ENCODE data around the gene SLC5A11.

DNA sequence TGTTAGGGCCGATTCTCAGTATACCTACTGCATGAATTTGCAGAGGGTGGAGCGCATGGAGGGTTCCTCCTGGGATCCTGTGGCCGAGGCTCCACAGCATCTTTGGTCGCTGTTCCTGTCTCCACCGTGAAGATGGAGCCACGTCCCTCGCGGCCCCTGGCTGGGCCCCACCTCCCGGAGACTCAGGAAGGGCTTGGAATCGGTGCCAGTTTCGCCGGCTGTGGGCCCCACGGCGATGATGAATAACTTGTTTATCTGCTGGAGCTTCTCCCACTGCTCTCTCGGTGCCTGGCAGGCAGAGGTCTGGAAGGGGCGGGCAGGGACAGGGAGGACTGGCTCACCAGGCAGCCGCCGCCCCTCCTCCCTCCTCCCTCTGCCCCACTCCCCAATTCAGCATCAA is 8.1 kb downstream of the SLC5A11 start:
- TF ChIP-seq, protein P1, sequence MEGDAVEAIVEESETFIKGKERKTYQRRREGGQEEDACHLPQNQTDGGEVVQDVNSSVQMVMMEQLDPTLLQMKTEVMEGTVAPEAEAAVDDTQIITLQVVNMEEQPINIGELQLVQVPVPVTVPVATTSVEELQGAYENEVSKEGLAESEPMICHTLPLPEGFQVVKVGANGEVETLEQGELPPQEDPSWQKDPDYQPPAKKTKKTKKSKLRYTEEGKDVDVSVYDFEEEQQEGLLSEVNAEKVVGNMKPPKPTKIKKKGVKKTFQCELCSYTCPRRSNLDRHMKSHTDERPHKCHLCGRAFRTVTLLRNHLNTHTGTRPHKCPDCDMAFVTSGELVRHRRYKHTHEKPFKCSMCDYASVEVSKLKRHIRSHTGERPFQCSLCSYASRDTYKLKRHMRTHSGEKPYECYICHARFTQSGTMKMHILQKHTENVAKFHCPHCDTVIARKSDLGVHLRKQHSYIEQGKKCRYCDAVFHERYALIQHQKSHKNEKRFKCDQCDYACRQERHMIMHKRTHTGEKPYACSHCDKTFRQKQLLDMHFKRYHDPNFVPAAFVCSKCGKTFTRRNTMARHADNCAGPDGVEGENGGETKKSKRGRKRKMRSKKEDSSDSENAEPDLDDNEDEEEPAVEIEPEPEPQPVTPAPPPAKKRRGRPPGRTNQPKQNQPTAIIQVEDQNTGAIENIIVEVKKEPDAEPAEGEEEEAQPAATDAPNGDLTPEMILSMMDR (IDR thresholded peaks at IDR 0.05; ENCODE audit: low read depth, low read length, missing input control): no peak
- TF ChIP-seq EGR1 (IDR thresholded peaks at IDR 0.05; ENCODE audit: low read depth in 2 of 2) (no peak), GABPA (IDR thresholded peaks at IDR 0.05 in 1 of 2, conservative IDR thresholded peaks at IDR 0.05 in 1 of 2) (no peak), FOXA2 (IDR thresholded peaks at IDR 0.05) (no peak), YY1 (IDR thresholded peaks at IDR 0.05) (no peak), RXRA (IDR thresholded peaks at IDR 0.05) (no peak)
- TF ChIP-seq, protein P2, sequence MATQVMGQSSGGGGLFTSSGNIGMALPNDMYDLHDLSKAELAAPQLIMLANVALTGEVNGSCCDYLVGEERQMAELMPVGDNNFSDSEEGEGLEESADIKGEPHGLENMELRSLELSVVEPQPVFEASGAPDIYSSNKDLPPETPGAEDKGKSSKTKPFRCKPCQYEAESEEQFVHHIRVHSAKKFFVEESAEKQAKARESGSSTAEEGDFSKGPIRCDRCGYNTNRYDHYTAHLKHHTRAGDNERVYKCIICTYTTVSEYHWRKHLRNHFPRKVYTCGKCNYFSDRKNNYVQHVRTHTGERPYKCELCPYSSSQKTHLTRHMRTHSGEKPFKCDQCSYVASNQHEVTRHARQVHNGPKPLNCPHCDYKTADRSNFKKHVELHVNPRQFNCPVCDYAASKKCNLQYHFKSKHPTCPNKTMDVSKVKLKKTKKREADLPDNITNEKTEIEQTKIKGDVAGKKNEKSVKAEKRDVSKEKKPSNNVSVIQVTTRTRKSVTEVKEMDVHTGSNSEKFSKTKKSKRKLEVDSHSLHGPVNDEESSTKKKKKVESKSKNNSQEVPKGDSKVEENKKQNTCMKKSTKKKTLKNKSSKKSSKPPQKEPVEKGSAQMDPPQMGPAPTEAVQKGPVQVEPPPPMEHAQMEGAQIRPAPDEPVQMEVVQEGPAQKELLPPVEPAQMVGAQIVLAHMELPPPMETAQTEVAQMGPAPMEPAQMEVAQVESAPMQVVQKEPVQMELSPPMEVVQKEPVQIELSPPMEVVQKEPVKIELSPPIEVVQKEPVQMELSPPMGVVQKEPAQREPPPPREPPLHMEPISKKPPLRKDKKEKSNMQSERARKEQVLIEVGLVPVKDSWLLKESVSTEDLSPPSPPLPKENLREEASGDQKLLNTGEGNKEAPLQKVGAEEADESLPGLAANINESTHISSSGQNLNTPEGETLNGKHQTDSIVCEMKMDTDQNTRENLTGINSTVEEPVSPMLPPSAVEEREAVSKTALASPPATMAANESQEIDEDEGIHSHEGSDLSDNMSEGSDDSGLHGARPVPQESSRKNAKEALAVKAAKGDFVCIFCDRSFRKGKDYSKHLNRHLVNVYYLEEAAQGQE (IDR thresholded peaks at IDR 0.05): no peak

All from liver (tissue), 3 donors.